T47D (cell line): ENCODE results near the gene DNAJC6.
"Not testable (repeated sequence)": the region's sequence is repeated elsewhere in the genome, so short reads cannot be mapped to it uniquely, and the experiment has no call there.

Experiments
- DNase-seq, 2 experiments: peaks; one replicate each; pipeline versions ENCODE4 v3.0.0 to v3.0.0-alpha.2; 2011 to 2012; ENCODE audit warnings: low read depth in 1 of 2, low spot score in 1 of 2
- JUND ChIP-seq: IDR thresholded peaks from 2 replicates; pipeline ENCODE4 v1.6.1; 2012; ENCODE audit warnings: low read depth
- in situ Hi-C: cut with HindIII; loops from 2 replicates; pipeline ENCODE4 v1.10.0; 2016; ENCODE audit warnings: low sequenced_read_pairs, low pct_unique_long_range_greater_than_20kb

Gene DNAJC6

GRCh38 chr1:65277605-65278347, 31.6 kb upstream of the DNAJC6 start:
- no peak for TF ChIP-seq JUND
- no peak for DNase-seq
- in situ Hi-C loops = no loop called here

DNA sequence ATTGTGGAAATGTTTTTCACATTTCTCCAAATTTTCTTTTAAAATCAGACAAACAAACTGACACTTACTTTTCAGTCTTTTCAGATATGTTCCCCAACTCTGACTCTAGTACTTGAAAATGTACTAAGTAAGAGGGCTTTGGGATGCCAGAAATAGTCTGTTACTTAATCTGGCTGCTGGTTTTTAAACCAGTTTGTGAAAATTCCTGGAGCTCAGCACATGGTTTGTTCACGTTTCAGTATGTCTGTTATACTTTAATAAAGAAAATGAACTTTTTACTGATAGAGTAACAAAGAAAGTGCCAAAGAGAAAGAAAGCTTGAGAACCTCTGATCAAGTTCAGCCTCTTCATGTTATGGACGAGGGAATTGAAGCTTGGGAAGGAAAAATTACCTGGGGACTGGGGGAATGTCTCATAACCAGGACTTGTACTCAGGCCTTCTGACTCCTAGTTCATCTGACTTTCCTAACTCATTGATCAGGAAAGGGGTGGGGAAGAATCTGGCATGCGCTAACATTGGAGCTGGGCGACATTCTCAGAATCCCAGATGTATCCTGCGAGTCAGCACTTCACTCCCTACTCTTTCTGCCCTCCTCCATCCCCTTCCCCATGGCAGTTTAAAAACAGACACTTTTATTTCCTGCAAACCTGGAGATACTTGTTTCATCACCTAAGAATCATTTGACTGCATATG, 30.8 kb upstream of the DNAJC6 start:
- TF ChIP-seq JUND = no peak
- in situ Hi-C loops = no loop called here
- no peak for DNase-seq

- no peak for DNase-seq
- in situ Hi-C loops = no loop called here
- no peak for TF ChIP-seq JUND
Observed at GRCh38 chr1:65279070-65279779, 30.1 kb upstream of the DNAJC6 start.

- no peak for DNase-seq
- in situ Hi-C loops = no loop called here
- TF ChIP-seq JUND = no peak
Observed at GRCh38 chr1:65281846-65282245, 27.5 kb upstream of the DNAJC6 start.

DNA sequence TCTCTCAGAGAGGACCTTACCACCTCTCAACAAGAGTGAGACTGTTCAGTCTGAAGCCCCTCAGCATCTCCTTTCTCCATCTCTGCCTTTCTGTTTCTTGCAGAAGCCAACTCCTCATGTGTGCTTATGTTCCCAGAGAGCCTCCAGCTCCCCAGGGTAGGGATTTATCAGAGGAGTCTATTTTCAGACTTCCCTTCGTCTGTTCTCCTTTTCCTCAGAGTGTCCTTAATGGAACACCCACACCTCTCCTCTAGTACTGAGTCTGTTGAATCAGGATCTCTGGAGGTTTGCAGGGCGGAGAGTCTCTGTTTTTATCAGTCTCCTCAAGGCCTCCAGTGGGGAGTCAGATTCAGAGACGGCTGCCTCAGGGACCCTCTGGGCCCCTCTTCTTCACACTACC, 25.1 kb upstream of the DNAJC6 start:
- DNase-seq = no peak
- TF ChIP-seq JUND = no peak
- in situ Hi-C loops = no loop called here

DNA sequence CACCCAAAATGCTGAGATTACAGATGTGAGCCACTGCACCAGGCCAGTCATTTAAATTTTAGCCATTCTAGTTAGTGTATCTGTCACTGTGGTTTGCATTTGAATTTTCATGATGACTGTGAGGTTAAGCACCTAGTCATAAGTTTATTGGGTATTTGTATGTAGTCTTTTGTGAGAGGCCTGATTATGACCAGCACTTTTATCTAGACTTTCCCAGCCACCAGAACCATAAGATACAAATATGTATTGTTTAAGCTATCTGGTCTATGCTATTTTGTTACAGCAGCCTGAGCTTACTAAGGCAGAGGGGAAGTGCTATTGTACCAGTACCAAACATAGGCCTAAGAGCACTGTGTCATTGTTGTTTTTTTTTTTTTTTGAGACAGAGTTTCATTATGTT, 19.9 kb upstream of the DNAJC6 start:
- TF ChIP-seq JUND = no peak
- in situ Hi-C loops = no loop called here
- DNase-seq = no peak

DNA sequence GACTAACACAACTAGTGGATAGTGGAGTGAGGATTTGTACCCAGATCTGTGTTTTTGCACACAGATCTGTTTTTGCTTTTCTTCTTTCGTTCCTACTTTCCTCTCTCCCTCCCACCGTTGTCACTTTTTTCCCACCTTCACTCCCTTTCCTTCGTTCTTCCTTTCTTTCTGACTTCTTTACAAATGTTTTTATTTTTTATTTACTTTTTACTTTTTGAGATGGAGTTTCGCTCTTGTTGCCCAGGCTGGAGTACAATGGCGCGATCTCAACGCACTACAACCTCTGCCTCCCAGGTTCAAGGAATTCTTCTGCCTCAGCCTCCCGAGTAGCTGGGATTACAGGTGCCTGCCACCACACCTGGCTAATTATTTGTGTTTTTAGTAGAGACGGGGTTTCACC, 17.5 kb upstream of the DNAJC6 start:
- in situ Hi-C loops, DNase-seq: not testable (repeated sequence)

DNA sequence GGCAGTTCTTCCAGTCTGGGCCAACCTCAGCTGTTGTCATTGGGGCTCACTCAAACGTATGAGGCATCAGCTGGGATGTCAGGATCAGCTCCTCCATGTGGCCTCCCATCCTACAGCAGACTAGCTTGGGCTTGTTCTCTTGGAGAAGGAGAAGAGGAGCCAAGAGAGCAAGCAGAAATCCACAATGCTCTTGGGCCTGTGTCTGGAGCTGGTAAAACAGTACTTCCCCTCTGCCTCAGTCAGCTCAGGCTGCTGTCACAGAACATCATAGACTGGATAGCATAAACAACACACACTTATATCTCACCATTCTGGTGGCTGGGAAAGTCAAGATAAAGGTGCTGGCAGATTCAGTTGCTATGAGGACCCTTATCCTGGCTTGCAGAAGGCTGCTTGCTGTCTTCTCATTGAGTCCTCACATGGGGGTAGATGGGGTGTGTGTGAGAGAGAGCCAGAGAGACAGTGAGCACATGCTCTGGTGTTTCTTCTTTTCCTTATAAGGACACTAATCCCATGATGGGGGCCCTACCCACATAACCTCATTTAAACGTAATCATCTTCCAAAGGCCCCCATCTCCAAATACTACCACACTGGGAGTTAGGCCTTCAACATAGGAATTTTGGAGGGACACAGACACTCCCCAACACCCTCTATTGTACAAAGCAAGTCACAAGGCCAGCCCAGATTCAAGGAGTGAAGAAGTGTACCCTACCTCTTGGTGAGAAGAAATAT, 16.3 kb upstream of the DNAJC6 start:
- in situ Hi-C loops = no loop called here
- no peak for DNase-seq
- TF ChIP-seq JUND = no peak

- DNase-seq = peak in 1 of 2 experiments; percentile 62
- in situ Hi-C loops = no loop called here
- no peak for TF ChIP-seq JUND
Observed at GRCh38 chr1:65297706-65298105, 11.6 kb upstream of the DNAJC6 start.

DNA sequence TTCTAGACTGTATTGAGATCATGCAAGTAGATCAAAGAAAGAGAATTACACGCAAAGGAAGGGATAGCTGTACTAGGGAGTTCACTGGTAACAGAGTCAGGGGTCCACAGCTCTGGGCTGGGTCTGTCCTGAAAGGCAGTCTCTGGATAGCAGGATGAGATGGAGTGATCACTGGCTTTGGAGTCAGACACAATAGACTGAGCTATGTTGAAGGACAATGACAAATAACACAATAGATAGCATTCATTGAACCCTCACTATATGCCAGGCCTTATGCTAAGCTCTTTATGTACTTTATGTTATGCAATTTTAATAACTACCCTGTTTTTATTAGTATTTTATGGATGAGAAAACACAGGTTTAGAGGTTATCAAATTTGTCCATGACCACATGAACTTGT, 10.0 kb upstream of the DNAJC6 start:
- DNase-seq = no peak
- TF ChIP-seq JUND = no peak
- in situ Hi-C loops = no loop called here

DNA sequence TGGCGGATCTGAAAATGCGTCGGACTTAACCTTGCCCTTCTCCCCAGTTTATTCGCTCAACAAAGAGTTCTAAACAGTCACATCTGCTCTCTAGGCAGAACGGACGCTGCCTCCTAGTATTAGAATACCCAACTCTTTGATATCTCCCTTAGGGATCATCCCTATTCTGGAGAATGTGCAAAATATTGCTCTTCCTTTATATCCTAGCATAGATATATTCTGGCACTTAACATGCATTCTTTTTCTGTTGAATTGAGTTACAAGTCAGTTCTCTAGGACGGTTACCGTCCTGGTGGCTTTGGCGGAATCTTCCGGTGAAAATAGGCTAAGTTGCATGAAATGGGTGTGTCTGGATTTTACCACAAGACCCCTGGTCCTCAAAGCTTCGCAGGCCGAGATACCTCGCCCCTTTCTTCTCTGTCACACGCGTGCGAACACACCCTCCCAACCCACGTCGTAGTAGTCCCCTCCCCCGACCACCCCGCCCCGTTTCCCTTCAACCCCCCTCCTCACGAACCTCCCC, 501 bp upstream of the DNAJC6 start:
- in situ Hi-C loops = no loop called here
- no peak for TF ChIP-seq JUND
- no peak for DNase-seq

- no peak for DNase-seq
- in situ Hi-C loops = no loop called here
Observed at GRCh38 chr1:65310078-65310587, 790 bp downstream of the DNAJC6 start.

More at GRCh38 chr1:65310078-65310587, 790 bp downstream of the DNAJC6 start:
- no peak for TF ChIP-seq JUND
